Thyroid gland (tissue), 4 donors: ENCODE measurements around the gene CXorf49. TPM values are rescaled to one million over a fixed set of nuclear protein-coding genes. Genes with fewer than 3 reads are reported as not detected.
"Not testable (repeated sequence)": the region's sequence is repeated elsewhere in the genome, so short reads cannot be mapped to it uniquely, and the experiment has no call there.

Experiments used
- DNase-seq, 2 donors: peaks; one replicate each; pipeline ENCODE4 v3.0.0-alpha.2; 2019
- H3K27ac ChIP-seq, 3 donors: fragments of 200-600 bp; sonication (generic); 1 replicate in 2 of 3; 2 replicates in 1 of 3; pipeline ENCODE4 v1.5.1; 2016 to 2019; ENCODE audit warnings: mild to moderate bottlenecking in 1 of 3, moderate library complexity in 1 of 3
- H3K27me3 ChIP-seq: fragments of 200-600 bp; sonication (generic); one replicate; pipeline ENCODE4 v1.5.1; 2019
- H3K36me3 ChIP-seq, 2 donors: fragments of 200-600 bp; sonication (generic); one replicate each; pipeline ENCODE4 v1.5.1; 2016 to 2019
- H3K4me1 ChIP-seq, 2 donors: fragments of 200-600 bp; sonication (generic); one replicate each; pipeline ENCODE4 v1.5.1; 2017 to 2019
- H3K4me3 ChIP-seq, 3 donors: fragments of 200-600 bp; sonication (generic); replicated peaks in 1 of 3; 1 replicate in 2 of 3; 2 replicates in 1 of 3; pipeline ENCODE4 v1.5.1; 2016; ENCODE audit warnings: mild to moderate bottlenecking in 1 of 3
- H3K9me3 ChIP-seq: fragments of 200-600 bp; sonication (generic); one replicate; pipeline ENCODE4 v1.5.1; 2017
- POLR2A ChIP-seq, 2 donors: fragments of 450-650 bp; IDR thresholded peaks; one replicate each; pipeline ENCODE4 v1.6.1; 2017; ENCODE audit warnings: antibody characterized with exemption in 2 of 2, mild to moderate bottlenecking in 2 of 2, moderate library complexity in 1 of 2
- WGBS, 2 donors: methylation state at CpG; one replicate each; pipeline ENCODE4 v1.1.5; 2017; 5-methylcytosine and 5-hydroxymethylcytosine counted together
- intact Hi-C: fragments of 100-400 bp; cut with DNase I; formaldehyde crosslinking; loops from one replicate; pipeline ENCODE4 v1.15.1; 2023
- total RNA-seq, 4 donors: library from RNA; depleted of rRNA; stranded (reverse); fragments of >200 nt; gene quantifications; one replicate each; pipeline ENCODE4 v1.2.3, GENCODE V29; 2016
- TF ChIP-seq, protein P1 (sequence below), 6 experiments: fragments of 200-600 bp in 3 of 6; fragments of 450-650 bp in 3 of 6; sonication (generic) in 3 of 6; IDR thresholded peaks; one replicate each; pipeline ENCODE4 v1.5.1; 2016 to 2019; ENCODE audit warnings: antibody characterized with exemption in 6 of 6, mild to moderate bottlenecking in 2 of 6, inconsistent platforms in 1 of 6, moderate library complexity in 1 of 6

Gene CXorf49
- total RNA-seq, 4 donors from 2014 or later, result not detected

DNA sequence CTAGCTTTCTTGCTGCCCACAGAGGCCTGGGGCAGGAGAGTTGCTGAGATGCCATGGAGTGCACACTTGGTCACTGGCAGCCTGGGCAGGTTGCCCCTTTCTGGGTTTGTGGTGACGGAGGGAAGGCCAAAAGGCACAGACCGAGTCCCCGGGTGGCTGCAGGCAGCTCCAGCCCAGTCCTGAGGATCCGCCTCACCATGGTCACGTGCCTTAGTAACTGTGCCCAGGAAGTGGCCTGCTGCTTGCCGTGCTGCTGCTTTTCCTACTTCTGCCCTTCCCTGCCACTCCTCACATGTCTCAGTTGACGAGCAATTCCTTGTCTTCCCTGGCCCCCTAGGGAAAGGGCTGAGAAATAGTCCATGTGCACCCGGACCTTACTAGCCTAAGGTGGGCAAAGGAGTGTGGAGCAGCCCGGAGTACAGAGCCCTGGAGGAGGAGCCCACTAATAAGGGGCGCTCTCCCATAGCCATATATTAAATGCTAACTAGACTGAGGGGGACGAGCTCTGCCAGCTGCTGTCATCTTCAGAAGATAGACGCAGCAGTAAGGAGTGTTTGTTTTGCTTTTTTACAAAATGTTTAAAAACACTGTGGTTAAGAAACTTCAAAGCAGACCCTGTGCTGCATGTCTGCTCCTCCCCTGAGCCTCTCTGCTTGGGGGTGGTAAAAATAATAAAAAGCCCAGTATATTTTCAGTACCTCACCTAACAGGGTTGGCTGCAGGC is 19.6 kb downstream of the CXorf49 start:
- H3K4me3 ChIP-seq, H3K27me3 ChIP-seq, H3K27ac ChIP-seq, H3K9me3 ChIP-seq, H3K36me3 ChIP-seq, DNase-seq, intact Hi-C loops, H3K4me1 ChIP-seq: not testable (repeated sequence)
- no CpG with 5 or more reads among the region's 12 CpGs for WGBS, 2 donors

DNA sequence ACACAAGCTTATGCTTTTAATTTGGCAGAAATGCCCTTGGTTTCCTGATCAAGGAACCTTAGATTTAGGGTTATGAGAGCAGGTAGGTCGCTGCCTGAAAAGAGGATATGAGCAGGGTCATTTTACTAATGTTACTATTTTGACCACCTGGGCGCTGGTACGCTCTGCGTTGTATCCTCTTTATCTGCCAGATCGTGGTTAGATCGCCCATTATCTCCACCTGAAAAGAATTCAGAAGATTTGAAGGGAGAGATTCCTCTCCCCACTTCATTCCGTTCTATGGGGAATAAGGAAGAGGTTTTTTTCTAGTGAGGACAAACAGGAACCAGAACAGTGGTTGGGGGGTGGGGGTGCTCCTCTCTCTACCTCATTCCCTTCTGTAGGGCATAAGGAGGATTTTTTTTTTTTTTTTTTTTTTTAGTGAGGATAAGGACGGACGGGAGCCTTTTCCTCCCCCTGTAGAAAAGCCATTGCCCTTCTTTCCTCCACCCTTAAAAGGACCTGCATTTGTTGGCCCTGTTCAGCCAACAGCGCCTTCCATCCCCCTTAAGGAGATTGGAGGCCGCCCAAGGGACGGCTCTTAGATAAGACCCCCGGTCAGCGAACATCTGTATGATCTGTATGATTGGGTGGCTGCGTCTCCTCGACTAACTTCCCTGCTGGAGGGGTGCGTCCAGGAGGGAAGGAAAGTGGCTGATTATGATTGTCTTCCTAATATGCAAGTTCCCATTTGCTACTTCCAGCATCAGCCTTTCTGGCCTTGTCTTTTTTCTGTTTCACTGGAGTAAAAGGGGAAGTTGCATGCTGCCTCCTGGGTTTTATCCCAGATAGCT is 20.4 kb downstream of the CXorf49 start:
- WGBS, 2 donors, result no CpG with 5 or more reads among the region's 17 CpGs
- intact Hi-C loops, H3K27ac ChIP-seq, H3K9me3 ChIP-seq, H3K4me1 ChIP-seq, H3K36me3 ChIP-seq, H3K27me3 ChIP-seq, H3K4me3 ChIP-seq, DNase-seq: not testable (repeated sequence)

GRCh38 chrX:71696641-71697465 is 21.2 kb downstream of the CXorf49 start:
- H3K36me3 ChIP-seq, H3K4me1 ChIP-seq, H3K9me3 ChIP-seq, DNase-seq, H3K4me3 ChIP-seq, intact Hi-C loops, H3K27ac ChIP-seq, H3K27me3 ChIP-seq: not testable (repeated sequence)
- no CpG with 5 or more reads among the region's 24 CpGs for WGBS, 2 donors

GRCh38 chrX:71679575-71680207 is 38.4 kb downstream of the CXorf49 start:
- H3K27me3 ChIP-seq, result no peaks in the 10 kb centered on the region
- no peak for DNase-seq
- 87 to 96% methylated on average over 3 to 4 of the region's 4 CpGs for WGBS, 2 donors
- H3K9me3 ChIP-seq, result no peaks in the 10 kb centered on the region
- H3K27ac ChIP-seq, result no peak overlapping the region
- H3K36me3 ChIP-seq, result no peaks in the 10 kb centered on the region
- no peak overlapping the region for H3K4me3 ChIP-seq
- no peaks in the 10 kb centered on the region for H3K4me1 ChIP-seq
- intact Hi-C loops, result no loop called here
- no peak for TF ChIP-seq POLR2A (IDR thresholded peaks at IDR 0.05)
- TF ChIP-seq, protein P1, sequence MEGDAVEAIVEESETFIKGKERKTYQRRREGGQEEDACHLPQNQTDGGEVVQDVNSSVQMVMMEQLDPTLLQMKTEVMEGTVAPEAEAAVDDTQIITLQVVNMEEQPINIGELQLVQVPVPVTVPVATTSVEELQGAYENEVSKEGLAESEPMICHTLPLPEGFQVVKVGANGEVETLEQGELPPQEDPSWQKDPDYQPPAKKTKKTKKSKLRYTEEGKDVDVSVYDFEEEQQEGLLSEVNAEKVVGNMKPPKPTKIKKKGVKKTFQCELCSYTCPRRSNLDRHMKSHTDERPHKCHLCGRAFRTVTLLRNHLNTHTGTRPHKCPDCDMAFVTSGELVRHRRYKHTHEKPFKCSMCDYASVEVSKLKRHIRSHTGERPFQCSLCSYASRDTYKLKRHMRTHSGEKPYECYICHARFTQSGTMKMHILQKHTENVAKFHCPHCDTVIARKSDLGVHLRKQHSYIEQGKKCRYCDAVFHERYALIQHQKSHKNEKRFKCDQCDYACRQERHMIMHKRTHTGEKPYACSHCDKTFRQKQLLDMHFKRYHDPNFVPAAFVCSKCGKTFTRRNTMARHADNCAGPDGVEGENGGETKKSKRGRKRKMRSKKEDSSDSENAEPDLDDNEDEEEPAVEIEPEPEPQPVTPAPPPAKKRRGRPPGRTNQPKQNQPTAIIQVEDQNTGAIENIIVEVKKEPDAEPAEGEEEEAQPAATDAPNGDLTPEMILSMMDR (IDR thresholded peaks at IDR 0.05), result no peak

DNA sequence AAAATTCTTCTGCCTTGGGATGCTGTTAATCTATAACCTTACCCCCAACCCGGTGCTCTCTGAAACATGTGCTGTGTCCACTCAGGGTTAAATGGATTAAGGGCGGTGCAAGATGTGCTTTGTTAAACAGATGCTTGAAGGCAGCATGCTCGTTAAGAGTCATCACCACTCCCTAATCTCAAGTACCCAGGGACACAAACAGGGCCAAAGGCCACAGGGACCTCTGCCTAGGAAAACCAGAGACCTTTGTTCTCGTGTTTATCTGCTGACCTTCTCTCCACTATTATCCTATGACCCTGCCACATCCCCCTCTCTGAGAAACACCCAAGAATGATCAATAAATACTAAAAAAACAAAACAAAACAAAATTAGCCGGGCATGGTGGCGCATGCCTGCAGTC is 40.9 kb downstream of the CXorf49 start:
- DNase-seq, intact Hi-C loops, H3K4me1 ChIP-seq, H3K9me3 ChIP-seq, H3K36me3 ChIP-seq, H3K4me3 ChIP-seq, H3K27ac ChIP-seq, H3K27me3 ChIP-seq: not testable (repeated sequence)
- WGBS, 2 donors, result 76 to 85% methylated on average over 3 of the region's 6 CpGs

DNA sequence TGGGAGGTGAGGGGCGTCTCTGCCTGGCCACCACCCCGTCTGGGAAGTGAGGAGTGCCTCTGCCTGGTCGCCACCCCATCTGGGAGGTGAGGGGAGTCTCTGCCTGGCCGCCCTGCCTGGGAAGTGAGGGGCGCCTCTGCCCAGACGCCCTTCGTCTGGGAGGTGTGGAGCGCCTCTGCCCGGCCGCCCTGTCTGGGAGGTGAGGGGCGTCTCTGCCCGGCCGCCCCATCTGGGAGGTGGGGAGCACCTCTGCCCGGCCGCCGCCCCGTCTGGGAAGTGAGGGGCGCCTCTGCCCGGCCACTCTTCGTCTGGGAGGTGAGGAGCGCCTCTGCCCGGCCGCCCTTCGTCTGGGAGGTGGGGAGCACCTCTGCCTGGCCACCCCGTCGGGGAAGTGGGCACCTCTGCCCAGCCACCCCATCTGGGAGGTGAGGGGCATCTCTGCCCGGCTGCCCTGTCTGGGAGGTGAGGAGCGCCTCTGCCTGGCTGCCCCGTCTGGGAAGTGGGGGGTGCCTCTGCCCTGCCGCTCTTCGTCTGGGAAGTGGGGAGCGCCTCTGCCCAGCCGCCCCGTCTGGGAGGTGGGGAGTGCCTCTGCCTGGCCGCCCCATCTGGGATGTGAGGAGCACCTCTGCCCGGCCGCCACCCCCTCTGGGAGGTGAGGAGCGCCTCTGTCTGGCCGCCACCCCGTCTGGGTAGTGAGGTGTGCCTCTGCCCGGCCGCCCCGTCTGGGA is 41.9 kb downstream of the CXorf49 start:
- H3K36me3 ChIP-seq, H3K27ac ChIP-seq, H3K9me3 ChIP-seq, intact Hi-C loops, DNase-seq, H3K4me1 ChIP-seq, H3K27me3 ChIP-seq, H3K4me3 ChIP-seq: not testable (repeated sequence)
- WGBS, 2 donors, result no CpG with 5 or more reads among the region's 43 CpGs

DNA sequence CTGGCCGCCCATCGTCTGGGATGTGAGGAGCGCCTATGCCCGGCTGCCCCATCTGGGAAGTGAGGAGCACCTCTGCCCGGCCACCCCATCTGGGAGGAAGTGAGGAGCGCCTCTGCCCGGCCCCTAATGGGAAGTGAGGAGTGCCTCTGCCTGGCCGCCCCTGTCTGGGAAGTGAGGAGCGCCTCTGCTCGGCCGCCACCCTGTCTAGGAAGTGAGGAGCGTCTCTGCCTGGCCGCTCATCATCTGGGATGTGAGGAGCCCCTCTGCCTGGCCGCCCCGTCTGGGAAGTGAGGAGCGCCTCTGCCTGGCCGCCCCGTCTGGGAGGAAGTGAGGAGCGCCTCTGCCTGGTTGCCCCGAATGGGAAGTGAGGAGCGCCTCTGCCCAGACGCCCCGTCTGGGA is 42.4 kb downstream of the CXorf49 start:
- H3K4me3 ChIP-seq, intact Hi-C loops, H3K9me3 ChIP-seq, H3K27ac ChIP-seq, DNase-seq, H3K27me3 ChIP-seq, H3K4me1 ChIP-seq, H3K36me3 ChIP-seq: not testable (repeated sequence)
- WGBS, 2 donors, result no CpG with 5 or more reads among the region's 23 CpGs
